Neural progenitor cell (in vitro differentiated cells): ENCODE data around the gene RSPH9.

Source experiments
- EZH2 ChIP-seq: fragments of 200-600 bp; sonication (generic); IDR thresholded peaks from 2 replicates; pipeline ENCODE4 v1.6.1; 2017; ENCODE audit warnings: antibody characterized with exemption, mild to moderate bottlenecking, moderate library complexity
- EZH2phosphoT487 ChIP-seq: fragments of 200-600 bp; sonication (generic); IDR thresholded peaks from 2 replicates; pipeline ENCODE4 v1.6.1; 2017; ENCODE audit warnings: antibody characterized with exemption
- TF ChIP-seq, protein P1 (sequence below): fragments of 200-600 bp; sonication (generic); IDR thresholded peaks from 2 replicates; pipeline ENCODE4 v1.5.1; 2017; ENCODE audit warnings: antibody characterized with exemption, mild to moderate bottlenecking

DNA sequence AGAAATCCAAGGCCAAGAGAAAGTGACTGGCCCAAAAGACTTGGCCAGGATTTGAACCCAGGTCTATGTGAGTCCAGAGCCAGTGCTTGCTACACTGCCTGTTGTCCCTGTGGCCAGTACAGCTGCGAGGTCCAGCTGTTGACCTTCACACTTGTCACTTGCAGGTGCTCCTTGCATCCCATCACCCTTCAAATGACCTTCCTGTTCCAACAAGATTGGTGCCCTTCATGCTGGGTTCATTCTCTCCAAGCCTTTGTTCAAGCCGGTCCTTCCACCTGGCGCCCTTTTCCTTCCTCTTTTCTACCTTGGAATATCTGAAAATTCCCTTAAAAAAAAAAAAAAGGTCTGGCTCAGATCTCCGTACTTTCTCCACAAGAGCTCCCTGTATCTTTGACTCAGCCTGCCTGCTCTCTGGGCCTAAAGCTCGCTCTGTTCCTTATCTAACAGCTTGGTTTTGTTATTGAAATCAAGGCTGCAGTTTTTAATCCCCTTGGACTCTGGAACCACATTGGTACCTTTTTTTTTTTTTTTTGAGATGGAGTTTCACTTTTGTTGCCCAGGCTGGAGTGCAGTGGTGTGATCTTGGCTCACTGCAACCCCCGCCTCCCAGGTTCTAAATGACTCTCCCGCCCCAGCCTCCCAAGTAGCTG lies 64.9 kb downstream of the RSPH9 start:
- TF ChIP-seq, protein P1, sequence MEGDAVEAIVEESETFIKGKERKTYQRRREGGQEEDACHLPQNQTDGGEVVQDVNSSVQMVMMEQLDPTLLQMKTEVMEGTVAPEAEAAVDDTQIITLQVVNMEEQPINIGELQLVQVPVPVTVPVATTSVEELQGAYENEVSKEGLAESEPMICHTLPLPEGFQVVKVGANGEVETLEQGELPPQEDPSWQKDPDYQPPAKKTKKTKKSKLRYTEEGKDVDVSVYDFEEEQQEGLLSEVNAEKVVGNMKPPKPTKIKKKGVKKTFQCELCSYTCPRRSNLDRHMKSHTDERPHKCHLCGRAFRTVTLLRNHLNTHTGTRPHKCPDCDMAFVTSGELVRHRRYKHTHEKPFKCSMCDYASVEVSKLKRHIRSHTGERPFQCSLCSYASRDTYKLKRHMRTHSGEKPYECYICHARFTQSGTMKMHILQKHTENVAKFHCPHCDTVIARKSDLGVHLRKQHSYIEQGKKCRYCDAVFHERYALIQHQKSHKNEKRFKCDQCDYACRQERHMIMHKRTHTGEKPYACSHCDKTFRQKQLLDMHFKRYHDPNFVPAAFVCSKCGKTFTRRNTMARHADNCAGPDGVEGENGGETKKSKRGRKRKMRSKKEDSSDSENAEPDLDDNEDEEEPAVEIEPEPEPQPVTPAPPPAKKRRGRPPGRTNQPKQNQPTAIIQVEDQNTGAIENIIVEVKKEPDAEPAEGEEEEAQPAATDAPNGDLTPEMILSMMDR, result no peak
- no peak for TF ChIP-seq EZH2
- no peak for TF ChIP-seq EZH2phosphoT487
